GM23338 (cell line): Measurements from ENCODE around the gene NDUFA12. TPM values are rescaled to one million over a fixed set of nuclear protein-coding genes. Genes with fewer than 3 reads are reported as not detected.

Experiments
- ATAC-seq: fragments of 200-7000 bp; cut with Tn5 transposase; 3 replicates; pipeline ENCODE4 v1.9.1; 2020
- DNase-seq: peaks from one replicate; pipeline ENCODE4 v3.0.0-alpha.2; 2015; ENCODE audit warnings: low spot score
- H2AFZ ChIP-seq: fragments of 200-600 bp; sonication (generic); 2 replicates; pipeline ENCODE4 v1.8.0; 2016; ENCODE audit warnings: antibody characterized with exemption, mild to moderate bottlenecking, moderate library complexity
- H3F3A ChIP-seq: fragments of 200-600 bp; sonication (generic); replicated peaks from 2 replicates; pipeline ENCODE4 v1.8.0; 2017; ENCODE audit warnings: antibody characterized with exemption, mixed run types, low read depth
- H3K27ac ChIP-seq: fragments of 200-600 bp; sonication (generic); 2 replicates; pipeline ENCODE4 v1.6.1; 2016; ENCODE audit warnings: low read depth
- H3K27me3 ChIP-seq: fragments of 200-600 bp; sonication (generic); 2 replicates; pipeline ENCODE4 v1.8.0; 2016; ENCODE audit warnings: mild to moderate bottlenecking, mixed run types, moderate library complexity; ENCODE audit not compliant: insufficient read depth
- H3K36me3 ChIP-seq: fragments of 200-600 bp; sonication (generic); 2 replicates; pipeline ENCODE4 v1.8.0; 2016; ENCODE audit warnings: mild to moderate bottlenecking; ENCODE audit not compliant: insufficient read depth
- H3K4me1 ChIP-seq: fragments of 200-600 bp; sonication (generic); 2 replicates; pipeline ENCODE4 v1.8.0; 2016; ENCODE audit warnings: mild to moderate bottlenecking, moderate library complexity; ENCODE audit not compliant: insufficient read depth
- H3K4me2 ChIP-seq: fragments of 200-600 bp; sonication (generic); 2 replicates; pipeline ENCODE4 v1.7.1; 2017; ENCODE audit warnings: mixed run types
- H3K4me3 ChIP-seq: fragments of 200-600 bp; sonication (generic); 2 replicates; pipeline ENCODE4 v1.6.1; 2016; ENCODE audit warnings: mixed run types
- H3K79me2 ChIP-seq: fragments of 200-600 bp; sonication (generic); replicated peaks from 2 replicates; pipeline ENCODE4 v1.8.0; 2017; ENCODE audit warnings: mild to moderate bottlenecking; ENCODE audit not compliant: insufficient read depth
- H3K9me2 ChIP-seq: fragments of 200-600 bp; sonication (generic); 2 replicates; pipeline ENCODE4 v1.8.0; 2017; ENCODE audit not compliant: insufficient read depth
- H4K20me1 ChIP-seq: fragments of 200-600 bp; sonication (generic); replicated peaks from 2 replicates; pipeline ENCODE4 v1.8.0; 2017; ENCODE audit warnings: mild to moderate bottlenecking; ENCODE audit not compliant: insufficient read depth
- H3K27ac Mint-ChIP-seq: 2 replicates; pipeline ENCODE4 v1.8.0; 2020; ENCODE audit warnings: inconsistent platforms, mild to moderate bottlenecking, moderate library complexity, mixed read lengths
- H3K27me3 Mint-ChIP-seq: 3 replicates; pipeline ENCODE4 v1.8.0; 2022; ENCODE audit warnings: low read depth, mild to moderate bottlenecking, moderate library complexity, mixed read lengths, inconsistent platforms; ENCODE audit not compliant: insufficient read depth, poor library complexity
- H3K36me3 Mint-ChIP-seq: 3 replicates; pipeline ENCODE4 v1.8.0; 2021; ENCODE audit warnings: low read depth, mild to moderate bottlenecking, inconsistent platforms, moderate library complexity, mixed read lengths
- H3K4me1 Mint-ChIP-seq: 3 replicates; pipeline ENCODE4 v1.8.0; 2020; ENCODE audit warnings: mild to moderate bottlenecking, inconsistent platforms, mixed read lengths
- H3K4me3 Mint-ChIP-seq: 3 replicates; pipeline ENCODE4 v1.8.0; 2021; ENCODE audit warnings: moderate library complexity, mild to moderate bottlenecking, inconsistent platforms, mixed read lengths
- H3K9me3 Mint-ChIP-seq: 3 replicates; pipeline ENCODE4 v1.8.0; 2020; ENCODE audit warnings: moderate library complexity, mild to moderate bottlenecking, inconsistent platforms, mixed read lengths
- CREB1 ChIP-seq: fragments of 250-450 bp; sonication (Bioruptor Pico); IDR thresholded peaks from 2 replicates; pipeline ENCODE4 v1.5.0; 2020; ENCODE audit warnings: low read depth, mild to moderate bottlenecking, moderate library complexity
- EZH2 ChIP-seq: fragments of 200-600 bp; sonication (generic); IDR thresholded peaks from one replicate; pipeline ENCODE4 v1.8.0; 2017; ENCODE audit warnings: antibody characterized with exemption, mild to moderate bottlenecking, low read depth; ENCODE audit not compliant: unreplicated experiment
- EZH2phosphoT487 ChIP-seq: fragments of 200-600 bp; sonication (generic); IDR thresholded peaks from one replicate; pipeline ENCODE4 v1.8.1; 2018; ENCODE audit warnings: antibody characterized with exemption; ENCODE audit not compliant: unreplicated experiment
- JUNB ChIP-seq: IDR thresholded peaks from one replicate; pipeline ENCODE4 v1.6.1; 2016; ENCODE audit warnings: antibody characterized with exemption; ENCODE audit not compliant: unreplicated experiment
- NANOG ChIP-seq: IDR thresholded peaks from 2 replicates; pipeline ENCODE4 v1.6.1; 2016; ENCODE audit warnings: antibody characterized with exemption, borderline replicate concordance
- POLR2AphosphoS5 ChIP-seq: IDR thresholded peaks from 2 replicates; pipeline ENCODE4 v1.6.1; 2016; ENCODE audit warnings: antibody characterized with exemption, low read depth
- REST ChIP-seq: IDR thresholded peaks from one replicate; pipeline ENCODE4 v1.6.1; 2018; ENCODE audit warnings: antibody characterized with exemption; ENCODE audit not compliant: unreplicated experiment
- STAT1 ChIP-seq: IDR thresholded peaks from one replicate; pipeline ENCODE4 v1.6.1; 2016; ENCODE audit warnings: antibody characterized with exemption; ENCODE audit not compliant: unreplicated experiment
- ZNF331 ChIP-seq: fragments of 250-450 bp; sonication (Bioruptor Pico); IDR thresholded peaks from 2 replicates; pipeline ENCODE4 v1.5.0; 2020; ENCODE audit warnings: low read depth, mild to moderate bottlenecking, moderate library complexity
- ZNF462 ChIP-seq: fragments of 250-450 bp; sonication (Bioruptor Pico); IDR thresholded peaks from 2 replicates; pipeline ENCODE4 v1.5.0; 2020; ENCODE audit warnings: mild to moderate bottlenecking, moderate library complexity
- polyA plus RNA-seq: library from polyadenylated mRNA; unstranded; fragments of >200 nt; fragmentation: Nextera tagmentation; extraction: Ambion mirVana; gene quantifications from 2 replicates; pipeline ENCODE4 v1.2.1, GENCODE V29; 2016
- total RNA-seq: library from RNA; depleted of rRNA; stranded (reverse); fragments of >200 nt; shearing (Covaris generic); gene quantifications from 2 replicates; pipeline ENCODE4 v1.2.3, GENCODE V29; 2014

The NDUFA12 gene
- total and polyA plus RNA-seq, 2 experiments from 2014 or later: 84.9 to 386 TPM

GRCh38 chr12:94938583-94938982 lies 64.9 kb downstream of the NDUFA12 start (continued):
- TF ChIP-seq REST (no peak), EZH2 (no peak), JUNB (no peak), CREB1 (no peak), EZH2phosphoT487 (no peak), ZNF331 (no peak)

GRCh38 chr12:94930772-94931171 lies 72.7 kb downstream of the NDUFA12 start:
- no peaks in the 10 kb centered on the region for H3K36me3 Mint-ChIP-seq
- no peaks in the 10 kb centered on the region for H3K4me1 Mint-ChIP-seq
- no peaks in the 10 kb centered on the region for H3K9me2 ChIP-seq
- ATAC-seq (no peak), DNase-seq (no peak)
- H3K27ac Mint-ChIP-seq: no peak overlapping the region
- H3K4me3 Mint-ChIP-seq: no peak overlapping the region
- no peaks in the 10 kb centered on the region for H3K79me2 ChIP-seq
- H3K4me2 ChIP-seq: no peak overlapping the region
- no peak overlapping the region for H3K4me3 ChIP-seq
- no peaks in the 10 kb centered on the region for H4K20me1 ChIP-seq
- H2AFZ ChIP-seq: no peak overlapping the region
- H3K9me3 Mint-ChIP-seq: no peaks in the 10 kb centered on the region
- peaks cover 3% of the 10 kb centered on the region for H3K27me3 Mint-ChIP-seq
- no peak overlapping the region for H3K27ac ChIP-seq
- no peaks in the 10 kb centered on the region for H3F3A ChIP-seq
- H3K4me1 ChIP-seq: no peaks in the 10 kb centered on the region
- H3K27me3 ChIP-seq: no peaks in the 10 kb centered on the region
- H3K36me3 ChIP-seq: no peaks in the 10 kb centered on the region
- no peak for TF ChIP-seq ZNF462 (CRISPR knock-in tag)
- no peak for TF ChIP-seq EZH2
- no peak for TF ChIP-seq CREB1
- no peak for TF ChIP-seq STAT1
- TF ChIP-seq JUNB: no peak
- TF ChIP-seq ZNF331: no peak
- no peak for TF ChIP-seq REST
- no peak for TF ChIP-seq NANOG
- no peak for TF ChIP-seq EZH2phosphoT487
- TF ChIP-seq POLR2AphosphoS5: no peak
